ENCODE data around the gene KYAT1.

- TF ChIP-seq, protein P1, sequence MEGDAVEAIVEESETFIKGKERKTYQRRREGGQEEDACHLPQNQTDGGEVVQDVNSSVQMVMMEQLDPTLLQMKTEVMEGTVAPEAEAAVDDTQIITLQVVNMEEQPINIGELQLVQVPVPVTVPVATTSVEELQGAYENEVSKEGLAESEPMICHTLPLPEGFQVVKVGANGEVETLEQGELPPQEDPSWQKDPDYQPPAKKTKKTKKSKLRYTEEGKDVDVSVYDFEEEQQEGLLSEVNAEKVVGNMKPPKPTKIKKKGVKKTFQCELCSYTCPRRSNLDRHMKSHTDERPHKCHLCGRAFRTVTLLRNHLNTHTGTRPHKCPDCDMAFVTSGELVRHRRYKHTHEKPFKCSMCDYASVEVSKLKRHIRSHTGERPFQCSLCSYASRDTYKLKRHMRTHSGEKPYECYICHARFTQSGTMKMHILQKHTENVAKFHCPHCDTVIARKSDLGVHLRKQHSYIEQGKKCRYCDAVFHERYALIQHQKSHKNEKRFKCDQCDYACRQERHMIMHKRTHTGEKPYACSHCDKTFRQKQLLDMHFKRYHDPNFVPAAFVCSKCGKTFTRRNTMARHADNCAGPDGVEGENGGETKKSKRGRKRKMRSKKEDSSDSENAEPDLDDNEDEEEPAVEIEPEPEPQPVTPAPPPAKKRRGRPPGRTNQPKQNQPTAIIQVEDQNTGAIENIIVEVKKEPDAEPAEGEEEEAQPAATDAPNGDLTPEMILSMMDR (CRISPR knock-in tag; IDR thresholded peaks at IDR 0.05): no peak
- TF ChIP-seq NR2F1 (CRISPR knock-in tag; IDR thresholded peaks at IDR 0.05) (no peak), PCBP1 (IDR thresholded peaks at IDR 0.05; ENCODE audit: borderline replicate concordance, low read depth, low read length) (no peak), ZFP41 (CRISPR knock-in tag; IDR thresholded peaks at IDR 0.05; ENCODE audit: borderline replicate concordance) (no peak), PRDM15 (CRISPR knock-in tag; IDR thresholded peaks at IDR 0.05) (no peak), SRF (IDR thresholded peaks at IDR 0.05; ENCODE audit: low read depth, low read length) (no peak), AGO2 (optimal IDR thresholded peaks at IDR 0.05; ENCODE audit: low read depth, low read length) (no peak)
Measured at GRCh38 chr9:128821584-128822406, 60.0 kb downstream of the KYAT1 start.
